CD4-positive, alpha-beta T cell (primary cell): Measurements from ENCODE around the gene SSBP2. TPM values are rescaled to one million over a fixed set of nuclear protein-coding genes. Genes with fewer than 3 reads are reported as not detected.

Experiments
- ATAC-seq: fragments of 200-7000 bp; cut with Tn5 transposase; one replicate; pipeline ENCODE4 v1.10.0; 2022; ENCODE audit warnings: mild to moderate bottlenecking; ENCODE audit not compliant: poor library complexity
- CTCF ChIA-PET: fragments of 350-600 bp; sonication (Branson Sonifier 250); formaldehyde crosslinking; loops from one replicate; lab custom pipeline; 2021; ENCODE audit warnings: antibody characterized with exemption, inconsistent platforms; lab: Charles Lee
- POLR2A ChIA-PET: fragments of 350-600 bp; sonication (Branson Sonifier 250); formaldehyde crosslinking; loops from one replicate; lab custom pipeline; 2021; ENCODE audit warnings: antibody characterized with exemption, inconsistent platforms; lab: Charles Lee
- DNase-seq, 14 experiments: peaks; one replicate each; pipeline ENCODE4 v3.0.0-alpha.2; 2013 to 2020; ENCODE audit warnings: mixed read lengths in 2 of 14
- H3K27ac ChIP-seq, 2 donors: one replicate each; pipeline versions ENCODE4 v1.5.1 to v1.7.0; 2013; ENCODE audit warnings: low read length in 2 of 2, low read depth in 1 of 2, mild to moderate bottlenecking in 1 of 2
- H3K27me3 ChIP-seq, 2 experiments: 1 replicate in 1 of 2; 2 replicates in 1 of 2; pipeline versions ENCODE4 v1.6.1 to v1.7.0; 2013; ENCODE audit warnings: low read length in 2 of 2, control low read depth in 1 of 2, mild to moderate bottlenecking in 1 of 2, moderate library complexity in 1 of 2; ENCODE audit not compliant: insufficient read depth in 2 of 2, control insufficient read depth in 1 of 2
- H3K36me3 ChIP-seq: one replicate; pipeline ENCODE4 v1.6.1; 2013; ENCODE audit warnings: low read length, control low read depth; ENCODE audit not compliant: insufficient read depth
- H3K4me1 ChIP-seq: one replicate; pipeline ENCODE4 v1.6.1; 2013; ENCODE audit warnings: low read length, control low read depth; ENCODE audit not compliant: insufficient read depth
- H3K4me3 ChIP-seq: one replicate; pipeline ENCODE4 v1.5.1; 2013; ENCODE audit warnings: mild to moderate bottlenecking, low read length, moderate library complexity
- H3K9me3 ChIP-seq, 2 experiments: 1 replicate in 1 of 2; 2 replicates in 1 of 2; pipeline versions ENCODE4 v1.6.1 to v1.7.0; 2013; ENCODE audit warnings: low read length in 2 of 2, mild to moderate bottlenecking in 2 of 2, control low read depth in 1 of 2, moderate library complexity in 1 of 2; ENCODE audit not compliant: control insufficient read depth in 1 of 2, insufficient read depth in 1 of 2
- H3K27ac Mint-ChIP-seq: one replicate; pipeline ENCODE4 v1.8.0; 2020; ENCODE audit warnings: mixed read lengths
- H3K27me3 Mint-ChIP-seq: one replicate; pipeline ENCODE4 v1.8.0; 2021; ENCODE audit warnings: mixed read lengths
- H3K36me3 Mint-ChIP-seq: one replicate; pipeline ENCODE4 v1.8.0; 2021; ENCODE audit warnings: low read depth, mixed read lengths
- H3K4me1 Mint-ChIP-seq: one replicate; pipeline ENCODE4 v1.8.0; 2021; ENCODE audit warnings: low read depth, mixed read lengths
- H3K4me3 Mint-ChIP-seq: one replicate; pipeline ENCODE4 v1.8.0; 2020; ENCODE audit warnings: mild to moderate bottlenecking, mixed read lengths
- H3K9me3 Mint-ChIP-seq: one replicate; pipeline ENCODE4 v1.8.0; 2020; ENCODE audit warnings: mixed read lengths
- intact Hi-C, 2 experiments: fragments of 100-400 bp; cut with DNase I in 1 of 2; cut with micrococcal nuclease in 1 of 2; formaldehyde crosslinking; loops; one replicate each; pipeline versions ENCODE4 v1.15.1 to v1.9.0; 2023 to 2025; cut with DNase I, micrococcal nuclease
- total RNA-seq, 174 experiments: library from RNA in 2 of 174; stranded (reverse) in 2 of 174; gene quantifications; one replicate each; pipeline ENCODE4 v1.2.3 and lab custom pipeline; 2021 to 2026
- TF ChIP-seq, protein P1 (sequence below): fragments of 200-600 bp; IDR thresholded peaks from one replicate; pipeline ENCODE4 v1.8.0; 2022; ENCODE audit warnings: antibody characterized with exemption, mild to moderate bottlenecking

Gene SSBP2
- total RNA-seq, 2 experiments from 2014 or later: 33.5 to 36.3 TPM

DNA sequence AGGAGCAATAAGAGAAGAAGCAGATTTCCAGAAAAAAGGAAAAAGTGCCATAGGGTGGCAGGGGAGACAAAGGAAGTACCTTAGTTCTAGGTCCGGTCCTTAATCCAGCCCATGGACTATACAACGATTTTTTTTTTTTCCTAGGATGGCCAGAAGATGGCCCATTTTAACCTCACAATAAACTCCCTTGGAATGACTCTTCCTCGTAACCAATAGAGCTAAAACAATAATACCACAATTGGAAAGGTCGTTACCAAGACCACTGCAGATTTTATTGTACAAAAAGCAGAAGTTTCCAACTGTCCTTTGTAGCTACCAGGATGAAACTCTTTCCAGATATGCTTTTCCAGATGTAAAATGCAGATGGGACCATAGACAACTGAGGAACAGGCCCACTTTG is 34.4 kb upstream of the SSBP2 start:
- H3K36me3 ChIP-seq: no peaks in the 10 kb centered on the region
- no peak for DNase-seq
- no peaks in the 10 kb centered on the region for H3K27me3 Mint-ChIP-seq
- no peaks in the 10 kb centered on the region for H3K27me3 ChIP-seq
- H3K4me3 ChIP-seq: no peak overlapping the region
- ChIA-PET POLR2A (no interaction called here), CTCF (no interaction called here)
- H3K27ac ChIP-seq: no peak overlapping the region
- no peak overlapping the region for H3K4me3 Mint-ChIP-seq
- no peak for ATAC-seq
- TF ChIP-seq, protein P1, sequence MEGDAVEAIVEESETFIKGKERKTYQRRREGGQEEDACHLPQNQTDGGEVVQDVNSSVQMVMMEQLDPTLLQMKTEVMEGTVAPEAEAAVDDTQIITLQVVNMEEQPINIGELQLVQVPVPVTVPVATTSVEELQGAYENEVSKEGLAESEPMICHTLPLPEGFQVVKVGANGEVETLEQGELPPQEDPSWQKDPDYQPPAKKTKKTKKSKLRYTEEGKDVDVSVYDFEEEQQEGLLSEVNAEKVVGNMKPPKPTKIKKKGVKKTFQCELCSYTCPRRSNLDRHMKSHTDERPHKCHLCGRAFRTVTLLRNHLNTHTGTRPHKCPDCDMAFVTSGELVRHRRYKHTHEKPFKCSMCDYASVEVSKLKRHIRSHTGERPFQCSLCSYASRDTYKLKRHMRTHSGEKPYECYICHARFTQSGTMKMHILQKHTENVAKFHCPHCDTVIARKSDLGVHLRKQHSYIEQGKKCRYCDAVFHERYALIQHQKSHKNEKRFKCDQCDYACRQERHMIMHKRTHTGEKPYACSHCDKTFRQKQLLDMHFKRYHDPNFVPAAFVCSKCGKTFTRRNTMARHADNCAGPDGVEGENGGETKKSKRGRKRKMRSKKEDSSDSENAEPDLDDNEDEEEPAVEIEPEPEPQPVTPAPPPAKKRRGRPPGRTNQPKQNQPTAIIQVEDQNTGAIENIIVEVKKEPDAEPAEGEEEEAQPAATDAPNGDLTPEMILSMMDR: no peak
- peaks cover under 1% of the 10 kb centered on the region for H3K4me1 ChIP-seq
- H3K36me3 Mint-ChIP-seq: no peaks in the 10 kb centered on the region
- no peaks in the 10 kb centered on the region for H3K9me3 ChIP-seq
- intact Hi-C loops: loop anchor here in 1 of 2 experiments (5.0 kb wide), 1 partner anchor 33 kb away; the partner anchor contains the start of gene SSBP2
- no peaks in the 10 kb centered on the region for H3K9me3 Mint-ChIP-seq
- H3K27ac Mint-ChIP-seq: no peak overlapping the region
- peaks cover 13% of the 10 kb centered on the region for H3K4me1 Mint-ChIP-seq

DNA sequence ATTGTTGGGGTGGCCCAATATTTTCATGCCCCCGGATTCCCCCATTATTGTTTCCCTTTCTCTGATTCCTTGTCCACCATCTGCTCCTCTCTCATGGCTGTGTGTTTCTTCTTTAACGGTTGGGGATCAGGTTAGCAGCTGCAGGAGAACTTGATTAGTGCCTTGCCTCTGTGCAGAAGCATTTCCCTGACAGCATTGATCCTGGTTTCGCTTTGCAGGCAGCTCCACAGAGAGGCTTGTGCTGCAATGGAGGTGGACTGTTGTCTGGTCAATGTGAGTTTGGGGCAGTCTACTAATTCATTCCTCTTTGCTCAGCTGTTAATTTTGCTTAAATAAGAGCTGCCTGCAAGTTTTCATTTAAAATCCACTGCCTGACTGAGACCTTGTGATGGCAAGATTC is 32.5 kb upstream of the SSBP2 start:
- DNase-seq (no peak), ATAC-seq (no peak)
- Mint-ChIP-seq H3K36me3 (peaks cover 7% of the 10 kb centered on the region), H3K27ac (no peak overlapping the region), H3K9me3 (no peaks in the 10 kb centered on the region), H3K4me3 (no peak overlapping the region), H3K4me1 (peaks cover 28% of the 10 kb centered on the region), H3K27me3 (no peaks in the 10 kb centered on the region)
- no peaks in the 10 kb centered on the region for H3K9me3 ChIP-seq
- TF ChIP-seq, protein P1: no peak
- H3K27ac ChIP-seq: no peak overlapping the region
- ChIA-PET POLR2A (no interaction called here), CTCF (no interaction called here)
- no peak overlapping the region for H3K4me3 ChIP-seq
- H3K4me1 ChIP-seq: peaks cover 16% of the 10 kb centered on the region
- intact Hi-C loops: loop anchor here in 1 of 2 experiments (5.0 kb wide), 1 partner anchor 59 kb away; no protein-coding TSS in a partner anchor
- H3K27me3 ChIP-seq: no peaks in the 10 kb centered on the region
- H3K36me3 ChIP-seq: no peaks in the 10 kb centered on the region

DNA sequence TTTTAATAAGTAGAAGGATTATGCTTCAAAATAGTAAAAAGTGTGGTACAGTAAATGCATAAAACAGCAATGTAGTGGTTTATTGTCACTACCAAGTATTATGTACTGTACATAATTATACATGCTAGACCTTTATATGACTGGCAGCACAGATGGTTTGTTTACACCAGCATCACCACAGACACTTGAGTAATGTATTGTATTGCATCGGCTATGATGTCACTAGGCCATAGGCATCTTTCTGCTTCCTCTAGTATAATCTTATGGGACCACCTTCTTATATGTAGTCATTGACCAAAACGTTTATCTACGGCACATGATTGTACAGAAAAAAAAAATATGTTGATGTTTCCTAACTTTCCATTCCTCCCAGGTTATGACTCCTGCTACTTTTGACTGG is 31.9 kb upstream of the SSBP2 start:
- Histone ChIP-seq H3K4me3 (no peak overlapping the region), H3K27me3 (no peaks in the 10 kb centered on the region), H3K9me3 (no peaks in the 10 kb centered on the region), H3K36me3 (no peaks in the 10 kb centered on the region), H3K27ac (no peak overlapping the region), H3K4me1 (peaks cover 18% of the 10 kb centered on the region)
- H3K4me3 Mint-ChIP-seq: no peak overlapping the region
- DNase-seq: no peak
- peaks cover 28% of the 10 kb centered on the region for H3K4me1 Mint-ChIP-seq
- TF ChIP-seq, protein P1: no peak
- no peak for ATAC-seq
- ChIA-PET CTCF (no interaction called here), POLR2A (no interaction called here)
- H3K27me3 Mint-ChIP-seq: no peaks in the 10 kb centered on the region
- peaks cover 7% of the 10 kb centered on the region for H3K36me3 Mint-ChIP-seq
- intact Hi-C loops: loop anchor here in 1 of 2 experiments (5.0 kb wide), 1 partner anchor 59 kb away; no protein-coding TSS in a partner anchor
- no peaks in the 10 kb centered on the region for H3K9me3 Mint-ChIP-seq
- H3K27ac Mint-ChIP-seq: no peak overlapping the region
